OCI-LY7 (cell line): ENCODE measurements around the gene PANK3. TPM values are rescaled to one million over a fixed set of nuclear protein-coding genes. Genes with fewer than 3 reads are reported as not detected.

Experiments
- BruUV-seq: library from RNA; stranded (reverse); fragments of 400-500 nt; replicated peaks from 2 replicates; lab custom pipeline; 2021; lab: Mats Ljungman, UMichigan
- CTCF ChIA-PET: fragments of 300-600 bp; sonication (Branson Sonifier 250); formaldehyde crosslinking; loops from one replicate; lab custom pipeline; 2022; ENCODE audit warnings: antibody characterized with exemption; ENCODE audit not compliant: unreplicated experiment; lab: Charles Lee
- POLR2A ChIA-PET: fragments of 300-600 bp; sonication (Branson Sonifier 250); formaldehyde crosslinking; loops from one replicate; lab custom pipeline; 2022; ENCODE audit warnings: antibody characterized with exemption; lab: Charles Lee
- DNase-seq: peaks from one replicate; pipeline ENCODE4 v3.0.0-alpha.2; 2015; ENCODE audit warnings: low spot score
- H2AFZ ChIP-seq: fragments of 200-600 bp; sonication (generic), shearing (Covaris generic); 2 replicates; pipeline ENCODE4 v1.6.1; 2014; ENCODE audit warnings: mild to moderate bottlenecking, antibody characterized with exemption, low read length, moderate library complexity
- H3K27ac ChIP-seq: fragments of 200-600 bp; sonication (generic); 2 replicates; pipeline ENCODE4 v1.5.1; 2014; ENCODE audit warnings: mixed run types, low read depth, mild to moderate bottlenecking, moderate library complexity, low read length, inconsistent platforms; ENCODE audit not compliant: poor library complexity, severe bottlenecking
- H3K36me3 ChIP-seq: fragments of 200-600 bp; sonication (generic); 2 replicates; pipeline ENCODE4 v1.6.1; 2014; ENCODE audit warnings: mild to moderate bottlenecking, antibody characterized with exemption, low read length, moderate library complexity, mixed read lengths; ENCODE audit not compliant: insufficient read depth
- H3K4me1 ChIP-seq: fragments of 200-600 bp; sonication (generic); 2 replicates; pipeline ENCODE4 v1.5.1; 2014; ENCODE audit warnings: mild to moderate bottlenecking, low read length; ENCODE audit not compliant: insufficient read depth, poor library complexity, severe bottlenecking
- H3K4me2 ChIP-seq: fragments of 200-600 bp; sonication (generic); 2 replicates; pipeline ENCODE4 v1.6.1; 2014; ENCODE audit warnings: mild to moderate bottlenecking, low read length
- H3K4me3 ChIP-seq: fragments of 200-600 bp; sonication (generic); 2 replicates; pipeline ENCODE4 v1.5.1; 2014; ENCODE audit warnings: mild to moderate bottlenecking, low read depth, low read length; ENCODE audit not compliant: poor library complexity, severe bottlenecking
- H3K79me2 ChIP-seq: fragments of 200-600 bp; sonication (generic); 2 replicates; pipeline ENCODE4 v1.6.1; 2016; ENCODE audit warnings: low read depth, mild to moderate bottlenecking, low read length, moderate library complexity, mixed read lengths; ENCODE audit not compliant: insufficient read depth
- H3K9me2 ChIP-seq: fragments of 200-600 bp; sonication (generic); 2 replicates; pipeline ENCODE4 v1.6.1; 2016; ENCODE audit warnings: mild to moderate bottlenecking, low read length, mixed read lengths; ENCODE audit not compliant: insufficient read depth
- H3K9me3 ChIP-seq: fragments of 200-600 bp; sonication (generic); 2 replicates; pipeline ENCODE4 v1.6.1; 2014; ENCODE audit warnings: mild to moderate bottlenecking, mixed run types, low read length, mixed read lengths
- H4K20me1 ChIP-seq: fragments of 200-600 bp; sonication (generic); 2 replicates; pipeline ENCODE4 v1.6.1; 2014; ENCODE audit warnings: mild to moderate bottlenecking, antibody characterized with exemption, low read length, moderate library complexity, mixed read lengths; ENCODE audit not compliant: insufficient read depth
- EZH2phosphoT487 ChIP-seq: fragments of 200-600 bp; sonication (generic); IDR thresholded peaks from 2 replicates; pipeline ENCODE4 v1.6.1; 2018; ENCODE audit warnings: low read depth, borderline replicate concordance, mild to moderate bottlenecking, mixed run types, antibody characterized with exemption, low read length, moderate library complexity, mixed read lengths
- intact Hi-C: fragments of 100-400 bp; cut with micrococcal nuclease; formaldehyde crosslinking; loops from one replicate; pipeline ENCODE4 v1.10.0; 2022; ENCODE audit not compliant: unreplicated experiment
- total RNA-seq, 2 experiments: library from RNA; depleted of rRNA in 1 of 2; stranded (reverse); fragments of >200 nt in 1 of 2; shearing (Covaris generic) in 1 of 2; gene quantifications; 2 replicates each; pipeline ENCODE4 v1.2.3, GENCODE V29; 2014 to 2022
- TF ChIP-seq, protein P1 (sequence below): fragments of 200-600 bp; sonication (generic); conservative IDR thresholded peaks from 2 replicates; pipeline ENCODE4 v1.5.1; 2014; ENCODE audit warnings: mild to moderate bottlenecking, antibody characterized with exemption, low read length, moderate library complexity, mixed read lengths

Gene PANK3
- total RNA-seq, 2 experiments from 2014 or later, result 33.9 to 76.6 TPM

DNA sequence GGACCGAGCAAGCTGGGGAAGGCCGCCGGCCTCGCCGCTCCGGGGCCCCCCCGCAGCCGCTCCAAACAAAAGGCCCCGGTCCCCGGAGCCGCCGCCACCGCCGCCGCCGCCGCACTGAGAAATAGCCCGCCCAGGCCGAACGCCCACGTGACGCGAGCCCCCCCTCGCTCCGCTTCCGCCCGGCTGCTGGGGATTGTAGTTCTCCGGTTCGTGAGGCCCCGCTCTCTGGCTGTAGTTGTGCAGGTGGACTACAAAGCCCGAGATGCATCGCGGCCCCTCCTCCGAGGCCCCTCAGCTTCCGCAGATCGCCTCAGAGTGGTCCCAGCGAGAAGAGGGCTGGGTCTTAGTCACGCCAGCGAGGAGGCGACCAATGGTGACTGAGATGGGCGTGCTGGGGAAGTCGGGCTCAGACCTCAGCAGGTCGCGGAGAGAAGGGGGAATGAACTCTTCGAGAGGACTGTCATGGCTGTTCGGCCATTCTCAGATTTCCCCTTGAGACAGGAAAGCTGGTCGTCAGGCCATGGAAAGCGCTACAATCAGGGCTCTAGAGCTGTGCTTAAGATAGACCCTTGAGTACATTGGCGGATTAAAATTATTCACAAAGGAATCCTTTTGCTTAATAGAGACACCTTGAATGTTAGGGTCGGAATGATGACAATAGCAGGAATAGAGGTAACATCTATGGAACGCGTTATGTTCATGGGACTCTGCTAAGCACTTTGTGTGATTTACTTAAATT, 489 bp upstream of the PANK3 start:
- no TSS peak for BruUV-seq
- peaks cover 28% of the 10 kb centered on the region for H4K20me1 ChIP-seq
- H3K9me2 ChIP-seq, result no peaks in the 10 kb centered on the region
- peak overlapping the region; percentile 84 for H2AFZ ChIP-seq
- peaks cover 32% of the 10 kb centered on the region for H3K36me3 ChIP-seq
- ChIA-PET CTCF (no interaction called here), POLR2A (interaction anchor here (0.6 to 1.6 kb wide), 6 partner anchors 9 to 1766 kb away, joined by 3 to 4 read pairs (median 4); no protein-coding TSS in a partner anchor)
- peaks cover 9% of the 10 kb centered on the region; the same call in 1 of the 2 replicates for H3K9me3 ChIP-seq
- intact Hi-C loops, result loop anchor here (2.0 to 10.0 kb wide), 2 partner anchors 93 to 1005 kb away; partner anchors contain the start of genes RARS1 and SPDL1
- H3K4me3 ChIP-seq, result peak overlapping the region; percentile 98
- H3K4me1 ChIP-seq, result peaks cover 26% of the 10 kb centered on the region
- DNase-seq, result peak; percentile 97
- peaks cover 45% of the 10 kb centered on the region for H3K79me2 ChIP-seq
- H3K27ac ChIP-seq, result peak overlapping the region; percentile 70
- TF ChIP-seq, protein P1, sequence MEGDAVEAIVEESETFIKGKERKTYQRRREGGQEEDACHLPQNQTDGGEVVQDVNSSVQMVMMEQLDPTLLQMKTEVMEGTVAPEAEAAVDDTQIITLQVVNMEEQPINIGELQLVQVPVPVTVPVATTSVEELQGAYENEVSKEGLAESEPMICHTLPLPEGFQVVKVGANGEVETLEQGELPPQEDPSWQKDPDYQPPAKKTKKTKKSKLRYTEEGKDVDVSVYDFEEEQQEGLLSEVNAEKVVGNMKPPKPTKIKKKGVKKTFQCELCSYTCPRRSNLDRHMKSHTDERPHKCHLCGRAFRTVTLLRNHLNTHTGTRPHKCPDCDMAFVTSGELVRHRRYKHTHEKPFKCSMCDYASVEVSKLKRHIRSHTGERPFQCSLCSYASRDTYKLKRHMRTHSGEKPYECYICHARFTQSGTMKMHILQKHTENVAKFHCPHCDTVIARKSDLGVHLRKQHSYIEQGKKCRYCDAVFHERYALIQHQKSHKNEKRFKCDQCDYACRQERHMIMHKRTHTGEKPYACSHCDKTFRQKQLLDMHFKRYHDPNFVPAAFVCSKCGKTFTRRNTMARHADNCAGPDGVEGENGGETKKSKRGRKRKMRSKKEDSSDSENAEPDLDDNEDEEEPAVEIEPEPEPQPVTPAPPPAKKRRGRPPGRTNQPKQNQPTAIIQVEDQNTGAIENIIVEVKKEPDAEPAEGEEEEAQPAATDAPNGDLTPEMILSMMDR, result no peak
- no peak for TF ChIP-seq EZH2phosphoT487
- H3K4me2 ChIP-seq, result peak overlapping the region; percentile 99

GRCh38 chr5:168578006-168578405, 1.2 kb downstream of the PANK3 start:
- peaks cover 13% of the 10 kb centered on the region; the same call in 1 of the 2 replicates for H3K9me3 ChIP-seq
- no peak overlapping the region for H3K27ac ChIP-seq
- peak; percentile 5 for DNase-seq
- H3K4me1 ChIP-seq, result peaks cover 26% of the 10 kb centered on the region
- no peaks in the 10 kb centered on the region for H3K9me2 ChIP-seq
- H4K20me1 ChIP-seq, result peaks cover 28% of the 10 kb centered on the region
- BruUV-seq, result no TSS peak
- peaks cover 56% of the 10 kb centered on the region for H3K79me2 ChIP-seq
- ChIA-PET POLR2A (no interaction called here), CTCF (no interaction called here)
- H3K4me2 ChIP-seq, result peak overlapping the region; percentile 99
- TF ChIP-seq, protein P1, result no peak
- no peak for TF ChIP-seq EZH2phosphoT487
- H3K36me3 ChIP-seq, result peaks cover 40% of the 10 kb centered on the region
- intact Hi-C loops, result loop anchor here (2.0 to 10.0 kb wide), 2 partner anchors 91 to 1007 kb away; partner anchors contain the start of genes RARS1 and SPDL1
- no peak overlapping the region for H2AFZ ChIP-seq
- H3K4me3 ChIP-seq, result peak overlapping the region; percentile 98
